HS-27A (cell line): ENCODE results near the gene MYDGF.
"Not testable (repeated sequence)": the region's sequence is repeated elsewhere in the genome, so short reads cannot be mapped to it uniquely, and the experiment has no call there.

ENCODE experiments used
- DNase-seq: peaks from one replicate; pipeline ENCODE4 v3.0.0-alpha.2; 2012; ENCODE audit warnings: low read depth, missing footprints

Gene MYDGF

DNA sequence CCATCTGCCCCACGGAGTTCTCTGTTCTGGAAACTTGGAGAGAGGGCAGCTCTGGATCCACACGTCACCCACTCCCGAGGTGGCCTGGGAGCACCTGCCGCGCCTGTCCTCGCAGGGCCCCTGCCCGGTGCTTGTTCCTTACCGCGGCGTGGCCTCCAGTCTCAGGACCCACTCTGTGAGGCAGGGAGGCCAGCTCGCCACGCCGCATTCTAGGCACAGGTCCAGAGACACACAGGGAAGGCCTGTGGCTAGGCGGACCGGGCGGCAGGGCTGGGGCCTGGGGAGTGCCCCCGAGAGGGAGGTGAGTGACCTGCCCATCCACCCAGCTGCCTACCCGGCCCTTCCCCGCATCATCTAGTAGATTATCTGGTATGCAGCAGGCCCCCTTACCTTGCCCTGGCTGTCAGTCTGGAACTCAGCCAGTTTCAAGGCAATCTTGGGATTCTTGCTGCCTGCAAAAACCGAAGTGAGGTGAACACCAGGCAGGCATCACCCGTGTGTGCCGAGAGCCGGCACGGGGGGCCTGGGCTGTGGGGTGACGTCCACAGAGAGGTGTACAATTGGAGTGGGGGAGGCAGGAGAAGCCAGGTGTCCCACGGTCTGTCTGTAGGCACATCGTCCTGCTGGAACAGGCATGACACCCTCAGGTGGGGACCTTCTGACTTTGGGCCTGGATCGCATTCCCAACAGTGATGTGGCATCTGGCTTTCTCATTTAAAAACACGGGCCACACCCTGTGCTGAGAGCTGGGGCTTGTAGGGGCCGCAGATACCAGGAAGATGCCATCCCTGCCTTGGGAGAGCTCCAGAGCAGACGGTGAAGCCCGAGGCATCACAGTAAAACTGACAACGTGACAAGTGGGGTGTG, 29.9 kb upstream of the MYDGF start:
- DNase-seq: no peak

DNA sequence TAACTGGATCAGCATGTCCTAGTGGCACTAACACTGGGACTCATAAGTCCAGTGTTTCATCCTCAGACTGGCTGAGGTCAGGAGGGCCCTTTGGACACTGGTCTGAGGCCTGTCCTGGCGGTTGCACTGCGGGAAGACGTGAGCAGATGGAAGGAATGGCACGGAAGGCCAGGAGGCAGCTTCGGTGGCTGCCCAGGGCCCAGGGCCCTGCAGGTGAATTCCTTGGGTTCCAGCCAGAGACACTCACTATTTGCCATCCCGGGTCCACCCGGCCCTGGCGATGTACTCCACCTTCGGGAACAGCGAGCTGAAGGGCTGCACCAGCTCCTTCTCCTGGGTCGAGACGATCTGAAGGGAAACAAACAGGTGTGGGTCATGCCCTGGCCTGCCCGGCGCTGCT, 27.2 kb upstream of the MYDGF start:
- DNase-seq: no peak

DNA sequence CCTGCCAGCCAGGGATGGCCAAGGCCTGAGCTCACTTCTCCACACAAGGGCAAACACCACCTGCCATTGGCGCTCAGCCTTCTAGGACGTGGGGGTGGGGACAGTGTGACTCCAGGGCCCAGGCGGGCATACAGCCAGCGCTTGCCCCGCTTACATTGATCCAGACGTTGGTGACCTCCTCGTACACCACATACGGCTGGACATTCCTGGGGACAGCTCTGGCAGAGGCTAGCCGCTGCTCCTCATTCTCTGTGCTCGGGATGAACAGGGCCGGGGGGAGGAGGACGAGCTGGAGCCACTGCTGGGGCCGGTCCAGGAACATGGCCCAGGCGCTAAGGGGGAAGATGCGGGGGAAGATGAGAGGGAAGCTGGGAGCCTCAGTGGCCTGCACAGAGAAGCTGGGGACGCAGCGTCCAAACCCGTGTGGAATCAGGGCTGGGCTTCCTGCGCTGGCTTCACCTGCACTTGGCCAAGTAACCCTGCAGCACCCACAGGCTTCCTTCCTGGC, 25.1 kb upstream of the MYDGF start:
- DNase-seq: no peak

- DNase-seq: peak; percentile 57
Measured at GRCh38 chr19:4694211-4694987, 24.3 kb upstream of the MYDGF start.

DNA sequence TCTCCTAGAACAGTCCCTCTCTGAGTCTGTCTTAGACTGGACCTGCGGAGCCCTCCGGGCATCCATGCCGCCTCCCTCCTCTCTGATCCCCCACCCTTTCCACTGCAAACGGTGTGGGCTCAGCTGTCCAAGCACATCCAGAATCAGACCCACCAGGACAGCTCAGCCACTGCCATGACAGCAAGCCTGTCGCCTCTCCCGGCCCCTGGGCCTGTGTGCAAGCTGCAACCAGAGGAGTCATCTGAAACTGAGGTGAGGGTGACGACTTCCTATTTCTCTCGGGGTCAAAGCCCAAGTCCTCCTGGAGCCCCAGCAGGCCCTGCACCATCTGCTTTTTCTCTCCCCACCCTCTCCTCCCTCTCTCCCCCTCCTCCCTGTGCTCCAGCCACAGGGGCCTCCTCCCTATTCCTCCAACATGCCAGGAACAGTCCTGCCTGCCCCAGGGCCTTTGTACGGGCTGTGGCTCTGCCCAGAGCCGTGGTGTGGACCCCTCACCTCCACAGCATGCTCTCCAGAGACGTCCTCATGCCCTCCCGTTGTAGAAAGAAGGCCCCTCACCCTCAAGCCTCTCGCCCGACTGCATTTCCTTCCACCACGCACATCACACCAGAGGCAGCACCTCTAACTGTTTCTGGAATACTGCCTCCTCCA, 23.5 kb upstream of the MYDGF start:
- no peak for DNase-seq

- DNase-seq: no peak
Measured at GRCh38 chr19:4693078-4693350, 22.9 kb upstream of the MYDGF start.

DNA sequence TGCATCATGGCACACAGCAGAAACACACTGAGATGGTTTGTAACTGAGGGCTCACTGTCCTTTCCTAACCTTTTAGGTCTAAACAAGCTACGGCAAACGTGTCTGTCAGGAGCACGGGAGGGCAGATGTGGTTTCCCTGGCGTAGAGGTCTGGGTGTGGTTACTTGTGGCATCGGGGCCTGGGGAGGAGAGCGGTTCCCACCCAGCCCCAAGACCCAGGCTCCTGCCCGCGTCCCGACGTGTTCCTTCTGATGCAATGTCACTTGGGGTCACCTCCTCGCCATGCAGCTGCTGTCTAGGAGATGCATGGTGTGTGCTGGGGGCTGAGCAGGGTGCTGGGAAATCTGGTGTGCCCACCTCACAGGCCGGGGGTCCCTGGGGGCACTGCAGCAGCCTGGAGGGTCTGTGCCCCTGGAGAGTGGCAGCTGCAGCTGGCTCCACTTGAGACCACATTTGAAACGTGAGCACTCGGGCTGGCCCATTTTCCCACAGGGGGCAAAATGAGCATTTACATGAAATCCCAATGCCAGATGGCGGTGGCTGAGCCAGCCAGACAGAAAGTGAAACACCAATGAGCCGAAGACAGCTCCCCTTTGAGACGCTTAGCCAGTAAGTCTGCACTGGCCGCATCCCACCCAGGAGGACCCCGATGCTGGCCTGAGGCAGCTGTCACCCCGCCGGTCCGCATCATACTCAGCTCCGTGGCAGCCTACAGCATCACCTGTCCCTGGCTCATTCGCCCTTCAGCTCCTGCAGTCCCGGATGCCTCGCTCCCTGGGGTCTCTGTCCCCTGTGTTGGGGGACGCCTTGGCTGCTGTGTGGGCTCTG, 22.3 kb upstream of the MYDGF start:
- no peak for DNase-seq

DNA sequence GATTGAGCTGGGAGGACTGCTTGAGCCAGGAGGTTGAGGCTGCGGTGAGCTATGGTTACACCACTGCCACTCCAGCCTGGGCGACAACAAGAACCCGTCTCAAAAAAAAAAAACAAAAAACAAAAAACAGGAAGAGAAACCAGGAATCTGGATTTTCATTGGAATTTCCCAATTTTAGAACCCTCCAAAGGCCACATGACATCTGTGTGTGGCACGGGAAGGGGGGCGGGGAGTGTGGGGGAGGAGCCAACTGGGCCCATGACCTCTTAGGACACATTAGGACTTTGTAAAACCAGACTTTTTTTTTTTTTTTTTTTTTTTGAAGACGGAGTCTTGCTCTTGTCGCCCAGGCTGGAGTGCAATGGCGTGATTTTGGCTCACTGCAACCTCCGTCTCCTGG, 21.2 kb upstream of the MYDGF start:
- no peak for DNase-seq

DNA sequence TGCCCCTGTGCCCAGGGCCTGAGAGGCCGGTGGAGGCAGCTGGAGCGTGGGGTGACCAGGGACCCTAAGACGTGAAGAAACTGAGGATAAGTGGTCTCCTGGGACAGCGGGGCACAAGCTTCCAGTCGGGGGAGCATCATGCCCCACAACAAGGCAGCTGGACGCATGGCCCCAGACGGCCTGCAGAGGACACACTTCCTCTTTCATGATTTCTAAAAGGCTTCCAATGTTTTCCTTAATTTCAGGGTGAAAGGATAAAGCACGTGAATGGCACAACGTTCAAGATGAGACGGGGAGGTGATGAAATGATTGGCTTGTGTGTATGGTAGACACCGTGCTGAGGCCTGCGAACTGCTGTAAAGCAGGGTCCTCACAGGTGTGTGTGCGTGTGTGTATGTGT, 20.2 kb upstream of the MYDGF start:
- no peak for DNase-seq

DNA sequence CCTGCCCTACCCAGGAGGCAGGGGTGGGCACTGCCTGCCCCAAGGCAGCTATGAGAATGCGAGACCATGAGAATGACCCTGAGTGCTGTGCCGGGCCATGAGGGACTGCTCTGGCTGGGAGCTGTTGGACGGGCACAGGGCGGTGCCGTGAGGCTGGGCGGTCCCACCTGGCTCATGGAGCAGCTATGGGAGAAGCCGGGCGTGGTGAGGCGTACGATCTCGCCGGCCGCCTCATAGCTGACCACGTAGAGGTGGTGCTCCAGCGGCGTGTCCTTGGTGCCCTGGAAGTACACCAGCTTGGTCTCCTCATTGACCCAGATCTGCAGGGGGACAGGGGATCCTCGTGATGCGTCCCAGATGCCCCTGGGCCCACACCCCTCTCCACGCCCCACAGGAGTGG, 19.3 kb upstream of the MYDGF start:
- no peak for DNase-seq

- no peak for DNase-seq
Measured at GRCh38 chr19:4688587-4688986, 18.4 kb upstream of the MYDGF start.

- no peak for DNase-seq
Measured at GRCh38 chr19:4687396-4687795, 17.3 kb upstream of the MYDGF start.

DNA sequence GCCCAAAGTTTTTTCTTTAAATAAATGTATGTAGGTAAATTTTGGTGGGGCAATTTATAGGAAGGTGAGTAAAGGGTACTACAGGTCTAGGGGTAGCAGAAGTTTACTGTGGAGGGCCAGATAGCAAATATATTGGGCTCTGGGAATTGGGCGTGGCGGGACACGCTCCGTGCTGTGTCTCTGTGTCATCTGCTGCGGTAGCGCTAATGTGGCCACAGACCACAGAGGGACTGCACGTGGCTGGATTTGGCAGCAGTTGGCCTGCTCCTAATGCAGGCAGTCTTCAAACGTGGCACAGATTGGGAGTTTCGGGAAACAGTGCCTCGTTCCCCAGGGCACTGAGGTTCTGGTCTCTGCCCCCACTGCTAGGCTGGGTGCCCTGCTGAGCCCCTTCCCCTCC, 16.6 kb upstream of the MYDGF start:
- DNase-seq: no peak

GRCh38 chr19:4684312-4685095, 14.4 kb upstream of the MYDGF start:
- no peak for DNase-seq

- no peak for DNase-seq
Measured at GRCh38 chr19:4682417-4683200, 12.5 kb upstream of the MYDGF start.

DNA sequence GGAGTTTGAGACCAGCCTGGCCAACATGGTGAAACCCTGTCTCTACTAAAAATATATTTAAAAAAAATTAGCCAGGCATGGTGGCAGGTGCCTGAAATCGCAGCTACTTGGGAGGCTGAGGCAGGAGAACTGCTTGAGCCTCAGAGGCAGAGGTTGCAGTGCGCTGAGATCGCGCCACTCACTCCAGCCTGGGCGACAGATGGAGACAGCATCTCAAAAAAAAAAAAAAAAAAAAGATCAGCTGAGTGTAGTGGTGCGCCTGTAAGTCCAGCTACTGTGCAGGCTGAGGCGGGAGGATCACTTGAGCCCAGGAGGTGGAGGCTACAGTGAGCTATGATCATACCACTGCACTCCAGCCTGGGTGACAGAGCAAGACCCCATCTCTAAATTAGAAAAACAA, 9.9 kb upstream of the MYDGF start:
- not testable (repeated sequence) for DNase-seq

DNA sequence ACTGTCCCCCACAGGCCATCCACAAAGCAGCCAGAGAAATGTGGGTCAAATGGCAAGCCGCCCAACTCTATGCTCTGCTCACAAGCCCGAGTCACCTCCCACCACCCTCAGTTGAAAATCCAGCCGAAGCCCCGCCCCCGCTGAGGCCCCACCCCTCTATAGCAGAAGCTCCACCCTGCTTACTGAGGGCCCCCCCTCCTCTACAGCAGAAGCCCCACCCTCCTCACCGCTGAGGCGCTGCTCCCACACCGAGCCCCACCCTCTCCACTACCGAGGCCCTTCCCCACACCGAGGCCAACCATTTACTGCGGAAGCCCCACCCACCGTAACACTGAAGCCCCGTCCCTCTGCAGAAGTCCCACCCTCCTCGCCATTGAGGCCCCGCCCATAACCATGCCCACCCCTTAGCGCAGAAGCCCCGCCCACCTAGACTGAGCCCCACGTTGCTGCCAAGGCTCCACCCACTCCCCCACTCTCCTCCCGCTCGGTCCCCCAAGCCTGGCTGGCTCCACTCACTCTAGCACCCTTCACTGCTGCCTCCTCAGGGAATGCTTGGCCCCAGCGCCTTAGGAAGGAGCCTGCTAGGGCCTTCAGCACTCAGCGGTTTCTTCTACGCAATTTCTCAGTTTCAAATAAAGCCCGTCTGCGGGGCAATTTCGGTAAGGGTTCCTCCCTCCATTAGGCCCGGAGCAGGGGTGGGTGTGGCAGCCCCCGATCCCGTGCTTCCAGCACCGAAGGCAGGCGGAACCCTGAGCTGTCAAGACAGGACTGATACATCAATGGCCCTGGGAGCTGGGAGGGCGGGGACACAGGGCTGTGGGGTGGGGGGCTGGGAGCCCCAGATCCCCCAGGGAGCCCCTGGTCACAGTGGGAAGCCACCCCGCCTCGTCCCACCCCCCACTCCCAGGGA, 9.0 kb upstream of the MYDGF start:
- no peak for DNase-seq

- no peak for DNase-seq
Measured at GRCh38 chr19:4676955-4677731, 7.0 kb upstream of the MYDGF start.

DNA sequence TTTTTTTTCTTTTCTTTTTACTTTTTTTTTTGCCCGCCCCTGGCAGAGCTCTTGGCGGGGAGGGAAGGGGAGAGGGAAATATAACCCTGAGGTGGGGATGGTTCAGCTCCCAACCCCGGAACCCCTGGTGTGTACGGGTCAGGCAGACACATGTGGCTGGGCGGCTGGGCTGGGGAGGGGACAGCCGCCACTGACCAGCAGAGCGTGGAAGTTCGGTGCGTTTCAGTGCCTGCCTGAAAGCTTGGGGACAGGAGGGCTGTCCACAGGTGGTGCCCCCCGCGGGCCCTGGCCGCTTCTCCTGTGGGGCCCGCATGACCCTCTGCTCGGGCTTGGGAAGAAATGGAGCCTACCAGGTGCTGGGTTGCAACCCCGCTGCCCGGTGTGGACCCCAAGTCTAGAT, 5.2 kb upstream of the MYDGF start:
- no peak for DNase-seq
